GM12878 (cell line): ENCODE data around the gene EEF1E1. TPM values are rescaled to one million over a fixed set of nuclear protein-coding genes. Genes with fewer than 3 reads are reported as not detected.

Source experiments
- ASH2L ChIP-seq: fragments of 300-600, 200-600 bp; sonication (generic); IDR thresholded peaks from 2 replicates; pipeline ENCODE4 v1.6.1; 2017; ENCODE audit warnings: low read depth, mild to moderate bottlenecking, borderline replicate concordance
- CBFB ChIP-seq: IDR thresholded peaks from 2 replicates; pipeline ENCODE4 v1.6.1; 2016; ENCODE audit warnings: antibody characterized with exemption, low read depth
- DPF2 ChIP-seq: fragments of 450-650 bp; IDR thresholded peaks from 2 replicates; pipeline ENCODE4 v1.6.1; 2017; ENCODE audit warnings: mild to moderate bottlenecking
- EED ChIP-seq: sonication (generic); IDR thresholded peaks from 2 replicates; pipeline ENCODE4 v1.6.1; 2016; ENCODE audit warnings: antibody characterized with exemption, low read depth
- ETV6 ChIP-seq, 2 experiments: fragments of 450-650 bp in 1 of 2; IDR thresholded peaks in 1 of 2; conservative IDR thresholded peaks in 1 of 2; 2 replicates each; pipeline ENCODE4 v1.6.1; 2014; ENCODE audit warnings: antibody characterized with exemption in 1 of 2, borderline replicate concordance in 1 of 2, low read depth in 1 of 2, mild to moderate bottlenecking in 1 of 2, moderate library complexity in 1 of 2
- JUND ChIP-seq: IDR thresholded peaks from 2 replicates; pipeline ENCODE4 v1.6.1; 2012; ENCODE audit warnings: low read depth, mild to moderate bottlenecking, low read length, improper control_type of control experiment, moderate library complexity
- KLF5 ChIP-seq: fragments of 450-650 bp; IDR thresholded peaks from 2 replicates; pipeline ENCODE4 v1.6.1; 2014; ENCODE audit warnings: mild to moderate bottlenecking; ENCODE audit not compliant: partially characterized antibody
- NR2C1 ChIP-seq: fragments of 450-650 bp; IDR thresholded peaks from 2 replicates; pipeline ENCODE4 v1.6.1; 2017; ENCODE audit warnings: antibody characterized with exemption, mild to moderate bottlenecking, moderate library complexity
- NR2C2 ChIP-seq: IDR thresholded peaks from 2 replicates; pipeline ENCODE4 v1.6.1; 2011; ENCODE audit warnings: borderline replicate concordance, low read depth; ENCODE audit not compliant: control insufficient read depth, insufficient read length
- PAX8 ChIP-seq: fragments of 450-650 bp; IDR thresholded peaks from 2 replicates; pipeline ENCODE4 v1.6.1; 2017; ENCODE audit warnings: mild to moderate bottlenecking, moderate library complexity
- SREBF1 ChIP-seq: IDR thresholded peaks from 2 replicates; pipeline ENCODE4 v1.6.1; 2012; ENCODE audit warnings: mild to moderate bottlenecking, low read length
- STAT3 ChIP-seq: IDR thresholded peaks from 2 replicates; pipeline ENCODE4 v1.6.1; 2011; ENCODE audit warnings: low read depth, low read length, improper control_type of control experiment
- SUPT20H ChIP-seq: IDR thresholded peaks from 2 replicates; pipeline ENCODE4 v1.6.1; 2011; ENCODE audit warnings: low read depth, mild to moderate bottlenecking, low read length, moderate library complexity, borderline replicate concordance; ENCODE audit not compliant: control insufficient read depth
- TBL1XR1 ChIP-seq: IDR thresholded peaks from 2 replicates; pipeline ENCODE4 v1.6.1; 2012; ENCODE audit warnings: low read depth, low read length, improper control_type of control experiment
- polyA plus RNA-seq, 11 experiments: library from polyadenylated mRNA; depleted of rRNA in 4 of 11; unstranded in 6 of 11; stranded (reverse) in 5 of 11; fragments of >200 nt; fragmentation: Nextera tagmentation in 4 of 11; fragmentation: Illumina TruSeq in 1 of 11; extraction: Ambion mirVana in 4 of 11; extraction: Trizol in 1 of 11; gene quantifications; 1 replicate in 1 of 11; 2 replicates in 10 of 11; pipeline versions ENCODE4 v1.2.1 to v1.2.3, GENCODE V29; 2011 to 2016; ENCODE audit warnings: inconsistent platforms in 2 of 11, missing spikeins in 2 of 11, low read depth in 1 of 11
- total RNA-seq, 4 experiments: library from RNA; depleted of rRNA in 3 of 4; stranded (reverse); fragments of >200 nt in 3 of 4; fragmentation: Illumina TruSeq in 1 of 4; extraction: Trizol in 1 of 4; gene quantifications; 2 replicates each; pipeline versions ENCODE4 v1.2.1 to v1.2.3, GENCODE V29; 2013 to 2021
- TF ChIP-seq, protein P1 (sequence below): fragments of 450-650 bp; IDR thresholded peaks from 2 replicates; pipeline ENCODE4 v1.6.1; 2018; ENCODE audit warnings: mild to moderate bottlenecking, low read depth, moderate library complexity; ENCODE audit not compliant: partially characterized antibody
- TF ChIP-seq, protein P2 (sequence below): fragments of 450-650 bp; formaldehyde crosslinking; IDR thresholded peaks from 2 replicates; pipeline ENCODE4 v1.4.0; 2020; ENCODE audit warnings: mild to moderate bottlenecking, moderate library complexity
- TF ChIP-seq, protein P3 (sequence below): fragments of 450-650 bp; IDR thresholded peaks from 2 replicates; pipeline ENCODE4 v1.6.1; 2014; ENCODE audit warnings: mild to moderate bottlenecking
- TF ChIP-seq, protein P4 (sequence below): IDR thresholded peaks from 2 replicates; pipeline ENCODE4 v1.6.1; 2012; ENCODE audit warnings: low read length, inconsistent platforms

EEF1E1 gene
- total and polyA plus RNA-seq, 10 of the 15 experiments (the other 5 are each of a cell fraction or from before 2014, with no cell fraction given) = 55.3 to 668 (median 121) TPM

DNA sequence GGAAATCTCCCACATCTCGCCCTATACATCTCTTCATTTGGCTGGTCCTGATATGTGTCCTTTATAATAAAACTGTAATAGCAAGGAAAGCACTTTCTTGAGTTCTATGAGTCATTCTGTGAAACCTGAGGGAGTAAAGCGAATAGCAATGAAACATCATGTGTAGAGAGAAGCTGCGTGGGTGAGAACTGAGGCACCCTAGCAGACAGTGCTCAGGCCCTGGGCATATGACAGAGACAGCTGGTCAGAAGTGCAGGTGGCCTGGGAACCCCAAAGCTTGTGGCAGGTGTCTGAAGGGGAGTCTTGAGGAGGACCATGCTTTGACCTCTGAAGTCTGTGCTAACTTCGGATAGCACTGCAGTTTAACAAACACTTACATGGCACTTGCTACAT lies 36.8 kb downstream of the EEF1E1 start (continued):
- TF ChIP-seq JUND (peak; percentile 65), SUPT20H (no peak), PAX8 (no peak), TBL1XR1 (peak; percentile 50; the same call in 1 of the 2 replicates), ASH2L (0 out of 2 replicates have a peak, but pooled peaks have one; percentile 53), NR2C1 (no peak), STAT3 (no peak), KLF5 (no peak), CBFB (no peak), NR2C2 (no peak), SREBF1 (no peak), DPF2 (peak; percentile 63; the same call in 1 of the 2 replicates), EED (no peak), ETV6 (conservative IDR thresholded peaks at IDR 0.05 in 1 of 2, IDR thresholded peaks at IDR 0.05 in 1 of 2; ENCODE audit: borderline replicate concordance in 1 of 2, low read depth in 1 of 2) (no peak)
- TF ChIP-seq, protein P1, sequence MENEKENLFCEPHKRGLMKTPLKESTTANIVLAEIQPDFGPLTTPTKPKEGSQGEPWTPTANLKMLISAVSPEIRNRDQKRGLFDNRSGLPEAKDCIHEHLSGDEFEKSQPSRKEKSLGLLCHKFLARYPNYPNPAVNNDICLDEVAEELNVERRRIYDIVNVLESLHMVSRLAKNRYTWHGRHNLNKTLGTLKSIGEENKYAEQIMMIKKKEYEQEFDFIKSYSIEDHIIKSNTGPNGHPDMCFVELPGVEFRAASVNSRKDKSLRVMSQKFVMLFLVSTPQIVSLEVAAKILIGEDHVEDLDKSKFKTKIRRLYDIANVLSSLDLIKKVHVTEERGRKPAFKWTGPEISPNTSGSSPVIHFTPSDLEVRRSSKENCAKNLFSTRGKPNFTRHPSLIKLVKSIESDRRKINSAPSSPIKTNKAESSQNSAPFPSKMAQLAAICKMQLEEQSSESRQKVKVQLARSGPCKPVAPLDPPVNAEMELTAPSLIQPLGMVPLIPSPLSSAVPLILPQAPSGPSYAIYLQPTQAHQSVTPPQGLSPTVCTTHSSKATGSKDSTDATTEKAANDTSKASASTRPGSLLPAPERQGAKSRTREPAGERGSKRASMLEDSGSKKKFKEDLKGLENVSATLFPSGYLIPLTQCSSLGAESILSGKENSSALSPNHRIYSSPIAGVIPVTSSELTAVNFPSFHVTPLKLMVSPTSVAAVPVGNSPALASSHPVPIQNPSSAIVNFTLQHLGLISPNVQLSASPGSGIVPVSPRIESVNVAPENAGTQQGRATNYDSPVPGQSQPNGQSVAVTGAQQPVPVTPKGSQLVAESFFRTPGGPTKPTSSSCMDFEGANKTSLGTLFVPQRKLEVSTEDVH = no peak
- TF ChIP-seq, protein P2, sequence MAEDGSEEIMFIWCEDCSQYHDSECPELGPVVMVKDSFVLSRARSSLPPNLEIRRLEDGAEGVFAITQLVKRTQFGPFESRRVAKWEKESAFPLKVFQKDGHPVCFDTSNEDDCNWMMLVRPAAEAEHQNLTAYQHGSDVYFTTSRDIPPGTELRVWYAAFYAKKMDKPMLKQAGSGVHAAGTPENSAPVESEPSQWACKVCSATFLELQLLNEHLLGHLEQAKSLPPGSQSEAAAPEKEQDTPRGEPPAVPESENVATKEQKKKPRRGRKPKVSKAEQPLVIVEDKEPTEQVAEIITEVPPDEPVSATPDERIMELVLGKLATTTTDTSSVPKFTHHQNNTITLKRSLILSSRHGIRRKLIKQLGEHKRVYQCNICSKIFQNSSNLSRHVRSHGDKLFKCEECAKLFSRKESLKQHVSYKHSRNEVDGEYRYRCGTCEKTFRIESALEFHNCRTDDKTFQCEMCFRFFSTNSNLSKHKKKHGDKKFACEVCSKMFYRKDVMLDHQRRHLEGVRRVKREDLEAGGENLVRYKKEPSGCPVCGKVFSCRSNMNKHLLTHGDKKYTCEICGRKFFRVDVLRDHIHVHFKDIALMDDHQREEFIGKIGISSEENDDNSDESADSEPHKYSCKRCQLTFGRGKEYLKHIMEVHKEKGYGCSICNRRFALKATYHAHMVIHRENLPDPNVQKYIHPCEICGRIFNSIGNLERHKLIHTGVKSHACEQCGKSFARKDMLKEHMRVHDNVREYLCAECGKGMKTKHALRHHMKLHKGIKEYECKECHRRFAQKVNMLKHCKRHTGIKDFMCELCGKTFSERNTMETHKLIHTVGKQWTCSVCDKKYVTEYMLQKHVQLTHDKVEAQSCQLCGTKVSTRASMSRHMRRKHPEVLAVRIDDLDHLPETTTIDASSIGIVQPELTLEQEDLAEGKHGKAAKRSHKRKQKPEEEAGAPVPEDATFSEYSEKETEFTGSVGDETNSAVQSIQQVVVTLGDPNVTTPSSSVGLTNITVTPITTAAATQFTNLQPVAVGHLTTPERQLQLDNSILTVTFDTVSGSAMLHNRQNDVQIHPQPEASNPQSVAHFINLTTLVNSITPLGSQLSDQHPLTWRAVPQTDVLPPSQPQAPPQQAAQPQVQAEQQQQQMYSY (CRISPR knock-in tag) = no peak
- TF ChIP-seq, protein P3, sequence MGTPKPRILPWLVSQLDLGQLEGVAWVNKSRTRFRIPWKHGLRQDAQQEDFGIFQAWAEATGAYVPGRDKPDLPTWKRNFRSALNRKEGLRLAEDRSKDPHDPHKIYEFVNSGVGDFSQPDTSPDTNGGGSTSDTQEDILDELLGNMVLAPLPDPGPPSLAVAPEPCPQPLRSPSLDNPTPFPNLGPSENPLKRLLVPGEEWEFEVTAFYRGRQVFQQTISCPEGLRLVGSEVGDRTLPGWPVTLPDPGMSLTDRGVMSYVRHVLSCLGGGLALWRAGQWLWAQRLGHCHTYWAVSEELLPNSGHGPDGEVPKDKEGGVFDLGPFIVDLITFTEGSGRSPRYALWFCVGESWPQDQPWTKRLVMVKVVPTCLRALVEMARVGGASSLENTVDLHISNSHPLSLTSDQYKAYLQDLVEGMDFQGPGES = no peak
- TF ChIP-seq, protein P4, sequence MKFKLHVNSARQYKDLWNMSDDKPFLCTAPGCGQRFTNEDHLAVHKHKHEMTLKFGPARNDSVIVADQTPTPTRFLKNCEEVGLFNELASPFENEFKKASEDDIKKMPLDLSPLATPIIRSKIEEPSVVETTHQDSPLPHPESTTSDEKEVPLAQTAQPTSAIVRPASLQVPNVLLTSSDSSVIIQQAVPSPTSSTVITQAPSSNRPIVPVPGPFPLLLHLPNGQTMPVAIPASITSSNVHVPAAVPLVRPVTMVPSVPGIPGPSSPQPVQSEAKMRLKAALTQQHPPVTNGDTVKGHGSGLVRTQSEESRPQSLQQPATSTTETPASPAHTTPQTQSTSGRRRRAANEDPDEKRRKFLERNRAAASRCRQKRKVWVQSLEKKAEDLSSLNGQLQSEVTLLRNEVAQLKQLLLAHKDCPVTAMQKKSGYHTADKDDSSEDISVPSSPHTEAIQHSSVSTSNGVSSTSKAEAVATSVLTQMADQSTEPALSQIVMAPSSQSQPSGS = no peak
